ENCODE data around the gene SPACDR.

Gene SPACDR

GRCh38 chr7:100413346-100413745 lies 50.7 kb downstream of the SPACDR start:
- DNase-seq (ENCODE audit: low read depth) = no peak
- no peak overlapping the region for H3K4me3 ChIP-seq (ENCODE audit: low read length)
- TF ChIP-seq CTCF (IDR thresholded peaks at IDR 0.05; ENCODE audit: insufficient read depth, low read depth, low read length, missing control alignments) = no peak

GRCh38 chr7:100411101-100411500 lies 53.0 kb downstream of the SPACDR start:
- no peak for DNase-seq (ENCODE audit: low read depth)
- H3K4me3 ChIP-seq (ENCODE audit: low read length) = no peak overlapping the region
- no peak for TF ChIP-seq CTCF (IDR thresholded peaks at IDR 0.05; ENCODE audit: insufficient read depth, low read depth, low read length, missing control alignments)

GRCh38 chr7:100407285-100408180 lies 56.5 kb downstream of the SPACDR start:
- peak; percentile 71 for TF ChIP-seq CTCF (IDR thresholded peaks at IDR 0.05; ENCODE audit: insufficient read depth, low read depth, low read length, missing control alignments)
- DNase-seq (ENCODE audit: low read depth) = peak; percentile 78
- H3K4me3 ChIP-seq (ENCODE audit: low read length) = no peak overlapping the region

- H3K4me3 ChIP-seq (ENCODE audit: low read length) = no peak overlapping the region
- peak; percentile 52 for DNase-seq (ENCODE audit: low read depth)
- TF ChIP-seq CTCF (IDR thresholded peaks at IDR 0.05; ENCODE audit: insufficient read depth, low read depth, low read length, missing control alignments) = peak; percentile 16
These were observed 57.3 kb downstream of the SPACDR start for GRCh38 chr7:100406767-100407166.

Data from epithelial cell of esophagus (primary cell).